H1 (cell line): ENCODE results near the gene HTR3E.

ENCODE experiments used
- CEBPB ChIP-seq: IDR thresholded peaks from 2 replicates; pipeline ENCODE4 v1.6.1; 2012; ENCODE audit warnings: low read depth, low read length
- CTCF ChIP-seq, 3 experiments: IDR thresholded peaks; 1 replicate in 2 of 3; 2 replicates in 1 of 3; pipeline versions ENCODE4 v1.5.1 to v1.6.1; 2011; ENCODE audit warnings: low read length in 3 of 3, mild to moderate bottlenecking in 3 of 3, inconsistent platforms in 2 of 3, low read depth in 1 of 3, moderate library complexity in 1 of 3; ENCODE audit not compliant: insufficient read depth in 1 of 3; ENCODE audit errors: control extremely low read depth in 1 of 3
- EP300 ChIP-seq, 2 experiments: IDR thresholded peaks; 1 replicate in 1 of 2; 2 replicates in 1 of 2; pipeline ENCODE4 v1.6.1; 2011 to 2012; ENCODE audit warnings: low read depth in 2 of 2, low read length in 2 of 2, mild to moderate bottlenecking in 2 of 2, borderline replicate concordance in 1 of 2, inconsistent platforms in 1 of 2, moderate library complexity in 1 of 2
- EZH2 ChIP-seq: fragments of 200-600 bp; sonication (generic); IDR thresholded peaks from 2 replicates; pipeline ENCODE4 v1.7.1; 2012; ENCODE audit warnings: low read depth, mild to moderate bottlenecking, moderate library complexity, low read length, inconsistent platforms; ENCODE audit not compliant: severe bottlenecking
- GABPA ChIP-seq: IDR thresholded peaks from 2 replicates; pipeline ENCODE4 v1.6.1; 2011; ENCODE audit warnings: mild to moderate bottlenecking, low read length, moderate library complexity, borderline replicate concordance; ENCODE audit not compliant: insufficient read depth
- MAX ChIP-seq: IDR thresholded peaks from 2 replicates; pipeline ENCODE4 v1.6.1; 2012; ENCODE audit warnings: inconsistent platforms
- POLR2A ChIP-seq, 2 experiments: IDR thresholded peaks; 1 replicate in 1 of 2; 2 replicates in 1 of 2; pipeline ENCODE4 v1.6.1; 2011; ENCODE audit warnings: low read depth in 2 of 2, low read length in 2 of 2, mild to moderate bottlenecking in 2 of 2; ENCODE audit errors: control extremely low read depth in 1 of 2
- POLR2AphosphoS5 ChIP-seq: IDR thresholded peaks from 2 replicates; pipeline ENCODE4 v1.6.1; 2011; ENCODE audit warnings: low read depth, low read length
- SAP30 ChIP-seq: fragments of 300-600 bp; sonication (generic); IDR thresholded peaks from 2 replicates; pipeline ENCODE4 v1.7.1; 2012; ENCODE audit warnings: low read length, moderate library complexity, mild to moderate bottlenecking, inconsistent platforms; ENCODE audit not compliant: insufficient read depth, insufficient replicate concordance
- SRF ChIP-seq: IDR thresholded peaks from 2 replicates; pipeline ENCODE4 v1.6.1; 2011; ENCODE audit warnings: mild to moderate bottlenecking, low read depth, low read length, moderate library complexity

- no peak for TF ChIP-seq CTCF (IDR thresholded peaks at IDR 0.05; ENCODE audit: control extremely low read depth in 1 of 3, insufficient read depth in 1 of 3, low read depth in 1 of 3, low read length in 3 of 3)
- no peak for TF ChIP-seq SRF
- TF ChIP-seq POLR2A (IDR thresholded peaks at IDR 0.05; ENCODE audit: control extremely low read depth in 1 of 2, low read depth in 2 of 2, low read length in 2 of 2): no peak
- no peak for TF ChIP-seq SAP30
- TF ChIP-seq GABPA: no peak
- no peak for TF ChIP-seq EP300 (IDR thresholded peaks at IDR 0.05; ENCODE audit: borderline replicate concordance in 1 of 2, low read depth in 2 of 2, low read length in 2 of 2)
- no peak for TF ChIP-seq EZH2
- no peak for TF ChIP-seq MAX
- no peak for TF ChIP-seq POLR2AphosphoS5
- no peak for TF ChIP-seq CEBPB
These were observed 15.6 kb upstream of the HTR3E start for GRCh38 chr3:184081116-184081830.
